ELF-1 (cell line): ENCODE data around the gene HOXD1.
A peak's percentile ranks its signal among the peaks of the same experiment; 100 is the strongest.

Source experiments
- DNase-seq: peaks from one replicate; pipeline ENCODE4 v3.0.0-alpha.2; 2016; ENCODE audit warnings: low read depth, low spot score

HOXD1 gene

GRCh38 chr2:176165370-176166050 is 23.0 kb upstream of the HOXD1 start:
- no peak for DNase-seq

GRCh38 chr2:176166272-176166671 is 22.2 kb upstream of the HOXD1 start:
- no peak for DNase-seq

GRCh38 chr2:176167398-176167797 is 21.1 kb upstream of the HOXD1 start:
- no peak for DNase-seq

- no peak for DNase-seq
These were observed 19.3 kb upstream of the HOXD1 start for GRCh38 chr2:176169181-176169580.

- no peak for DNase-seq
These were observed 18.8 kb upstream of the HOXD1 start for GRCh38 chr2:176169711-176170110.

GRCh38 chr2:176170602-176171305 is 17.7 kb upstream of the HOXD1 start:
- DNase-seq = no peak

- DNase-seq = peak; percentile 65
These were observed 17.0 kb upstream of the HOXD1 start for GRCh38 chr2:176171351-176172006.

- DNase-seq = no peak
These were observed 16.2 kb upstream of the HOXD1 start for GRCh38 chr2:176172007-176172894.

- no peak for DNase-seq
These were observed 15.4 kb upstream of the HOXD1 start for GRCh38 chr2:176172895-176173566.

- no peak for DNase-seq
These were observed 14.7 kb upstream of the HOXD1 start for GRCh38 chr2:176173567-176174381.

- DNase-seq = no peak
These were observed 14.1 kb upstream of the HOXD1 start for GRCh38 chr2:176174382-176174823.

GRCh38 chr2:176174824-176175708 is 13.4 kb upstream of the HOXD1 start:
- peak; percentile 88 for DNase-seq

- DNase-seq = peak; percentile 11
These were observed 12.5 kb upstream of the HOXD1 start for GRCh38 chr2:176175709-176176607.

- no peak for DNase-seq
These were observed 10.9 kb upstream of the HOXD1 start for GRCh38 chr2:176177580-176178037.

- DNase-seq = peak; percentile 77
These were observed 10.3 kb upstream of the HOXD1 start for GRCh38 chr2:176178038-176178756.

- DNase-seq = peak; percentile 8
These were observed 9.6 kb upstream of the HOXD1 start for GRCh38 chr2:176178757-176179295.

- DNase-seq = no peak
These were observed 6.9 kb upstream of the HOXD1 start for GRCh38 chr2:176181551-176181950.
